ENCODE measurements around the gene CD4.

Gene CD4

DNA sequence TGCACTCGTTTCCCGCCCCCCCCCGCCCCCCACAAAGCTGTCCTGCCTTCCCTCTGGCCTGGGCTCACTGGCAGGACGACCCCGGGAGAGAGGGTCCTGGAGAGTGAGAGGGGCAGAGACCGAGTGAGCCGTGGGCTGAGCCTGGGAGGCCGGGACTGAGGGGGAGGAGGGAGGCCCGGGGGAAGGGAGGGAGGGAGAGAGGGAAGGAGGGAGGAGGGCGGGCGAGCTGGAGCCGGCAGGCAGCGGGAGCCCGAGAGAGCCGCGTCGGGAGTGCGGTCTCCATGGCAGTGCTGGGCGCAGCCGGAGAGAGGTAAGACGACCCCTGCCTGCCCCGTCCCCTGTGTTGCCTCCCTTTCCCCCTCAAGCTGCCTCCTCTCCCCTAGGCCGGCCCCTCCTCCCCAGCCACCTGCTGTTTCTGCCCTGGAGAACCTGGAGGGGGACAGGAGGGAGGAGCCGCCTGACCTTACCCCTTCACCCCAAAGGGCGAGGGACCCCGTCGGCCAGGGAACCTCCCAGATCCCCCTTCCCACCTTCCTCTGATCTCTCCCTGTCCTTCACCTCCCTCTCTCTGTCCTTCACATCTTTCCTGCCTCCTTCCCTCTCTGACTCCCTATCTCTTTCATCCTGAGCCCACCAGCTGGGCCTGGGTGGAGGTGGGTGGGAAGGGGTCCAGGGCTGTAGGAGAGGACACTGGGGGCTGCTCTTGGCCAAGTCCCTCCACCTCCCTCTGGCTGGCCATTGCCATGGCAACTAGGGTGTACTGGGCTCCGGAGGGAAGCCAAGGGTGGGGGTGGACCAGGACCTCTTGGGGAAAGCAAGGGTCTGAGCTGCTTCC lies 32.5 kb downstream of the CD4 start, which contains the start of gene GPR162:
Gene GPR162, plus strand, starts transcription at position 231 of the 835 bp plus-strand sequence. CDS start 2,078 bp downstream, outside the sequence.
- no peaks in the 10 kb centered on the region for H3K9me3 ChIP-seq (ENCODE audit: control insufficient read depth in 1 of 2, low read length in 2 of 2)
- H3K4me3 ChIP-seq (ENCODE audit: low read depth in 1 of 2, low read length in 2 of 2): peak within 1 kb of the TSS; percentile 49 to 53
- peaks cover 11 to 17% of the 10 kb centered on the region in 2 donors for H3K4me1 ChIP-seq (ENCODE audit: control insufficient read depth in 1 of 2, insufficient read depth in 2 of 2, low read length in 2 of 2)
- peaks cover 33 to 51% of the 10 kb centered on the region in 2 donors for H3K27me3 ChIP-seq (ENCODE audit: control insufficient read depth in 1 of 2, insufficient read depth in 2 of 2, low read length in 2 of 2)
- peaks cover 0 to 5% of the 10 kb centered on the region in 2 donors for H3K36me3 ChIP-seq (ENCODE audit: control insufficient read depth in 1 of 2, insufficient read depth in 2 of 2, low read length in 2 of 2)
- H3K9ac ChIP-seq (ENCODE audit: low read depth in 1 of 2, low read length in 2 of 2): peak within 1 kb of the TSS in 1 of 2 donors; percentile 25
- H3K27ac ChIP-seq (ENCODE audit: low read depth, low read length): no peak within 1 kb of the TSS

DNA sequence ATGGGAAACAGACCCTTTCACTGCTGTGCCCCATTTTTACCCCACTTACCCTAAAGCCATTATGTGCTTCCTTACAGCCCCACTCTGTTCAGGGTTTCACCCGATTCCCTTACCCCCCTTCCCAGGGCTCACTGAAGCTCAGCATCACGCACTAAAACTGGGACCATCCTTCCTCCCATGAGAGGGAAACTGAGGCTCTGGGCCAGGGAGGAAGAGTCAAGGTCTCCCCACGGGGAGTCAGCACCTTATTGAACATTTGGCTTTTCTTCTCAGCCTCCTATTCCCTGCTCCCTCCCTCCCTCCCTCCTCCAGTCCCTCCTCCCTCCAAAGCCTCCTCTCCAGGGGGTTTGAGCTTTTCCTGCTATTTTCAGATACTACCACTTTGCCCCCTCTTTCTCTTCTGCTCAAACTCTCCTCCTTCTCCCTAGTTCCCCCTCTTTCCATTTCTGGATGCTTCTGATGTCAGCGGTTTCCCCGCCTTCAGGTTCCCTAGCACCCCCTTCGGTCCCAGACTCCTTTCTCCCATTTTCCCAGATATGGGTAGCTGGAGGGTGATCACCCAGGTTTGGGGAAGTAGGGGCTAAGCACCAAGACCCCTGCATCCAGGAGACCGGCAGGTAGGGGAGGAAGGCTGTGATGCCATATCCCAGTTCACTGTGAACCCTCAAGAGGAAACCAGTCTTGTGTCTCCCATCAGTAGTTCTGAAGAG lies 33.3 kb downstream of the CD4 start:
- H3K27me3 ChIP-seq (ENCODE audit: control insufficient read depth in 1 of 2, insufficient read depth in 2 of 2, low read length in 2 of 2): peaks cover 33 to 49% of the 10 kb centered on the region in 2 donors
- peaks cover 0 to 4% of the 10 kb centered on the region in 2 donors for H3K36me3 ChIP-seq (ENCODE audit: control insufficient read depth in 1 of 2, insufficient read depth in 2 of 2, low read length in 2 of 2)
- H3K4me1 ChIP-seq (ENCODE audit: control insufficient read depth in 1 of 2, insufficient read depth in 2 of 2, low read length in 2 of 2): peaks cover 11 to 24% of the 10 kb centered on the region in 2 donors
- H3K9me3 ChIP-seq (ENCODE audit: control insufficient read depth in 1 of 2, low read length in 2 of 2): no peaks in the 10 kb centered on the region
- no peak overlapping the region for H3K9ac ChIP-seq (ENCODE audit: low read depth in 1 of 2, low read length in 2 of 2)
- H3K4me3 ChIP-seq (ENCODE audit: low read depth in 1 of 2, low read length in 2 of 2): peak overlapping the region in 1 of 2 donors; percentile 49
- H3K27ac ChIP-seq (ENCODE audit: low read depth, low read length): no peak overlapping the region

- H3K36me3 ChIP-seq (ENCODE audit: control insufficient read depth in 1 of 2, insufficient read depth in 2 of 2, low read length in 2 of 2): no peaks in the 10 kb centered on the region
- H3K9ac ChIP-seq (ENCODE audit: low read depth in 1 of 2, low read length in 2 of 2): no peak overlapping the region
- H3K4me1 ChIP-seq (ENCODE audit: control insufficient read depth in 1 of 2, insufficient read depth in 2 of 2, low read length in 2 of 2): peaks cover 11 to 27% of the 10 kb centered on the region in 2 donors
- H3K9me3 ChIP-seq (ENCODE audit: control insufficient read depth in 1 of 2, low read length in 2 of 2): no peaks in the 10 kb centered on the region
- H3K27ac ChIP-seq (ENCODE audit: low read depth, low read length): no peak overlapping the region
- no peak overlapping the region for H3K4me3 ChIP-seq (ENCODE audit: low read depth in 1 of 2, low read length in 2 of 2)
- H3K27me3 ChIP-seq (ENCODE audit: control insufficient read depth in 1 of 2, insufficient read depth in 2 of 2, low read length in 2 of 2): peaks cover 33 to 49% of the 10 kb centered on the region in 2 donors
Measured at GRCh38 chr12:6823182-6824084, 34.1 kb downstream of the CD4 start.

DNA sequence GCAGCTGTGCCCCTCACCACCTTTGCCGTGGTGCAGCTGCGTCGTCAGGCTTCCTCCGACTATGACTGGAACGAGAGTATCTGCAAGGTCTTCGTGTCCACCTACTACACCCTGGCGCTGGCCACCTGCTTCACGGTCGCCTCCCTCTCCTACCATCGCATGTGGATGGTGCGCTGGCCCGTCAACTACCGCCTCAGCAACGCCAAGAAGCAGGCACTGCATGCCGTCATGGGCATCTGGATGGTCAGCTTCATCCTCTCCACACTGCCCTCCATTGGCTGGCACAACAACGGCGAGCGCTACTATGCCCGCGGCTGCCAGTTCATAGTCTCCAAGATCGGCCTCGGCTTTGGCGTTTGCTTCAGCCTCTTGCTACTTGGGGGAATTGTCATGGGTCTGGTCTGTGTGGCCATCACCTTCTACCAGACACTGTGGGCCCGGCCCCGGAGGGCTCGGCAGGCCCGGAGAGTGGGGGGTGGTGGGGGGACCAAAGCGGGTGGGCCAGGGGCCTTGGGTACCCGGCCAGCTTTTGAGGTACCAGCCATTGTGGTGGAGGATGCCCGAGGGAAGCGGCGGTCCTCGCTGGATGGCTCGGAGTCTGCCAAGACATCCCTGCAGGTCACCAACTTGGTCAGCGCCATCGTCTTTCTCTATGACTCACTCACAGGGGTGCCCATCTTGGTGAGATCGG lies 34.9 kb downstream of the CD4 start:
- Histone ChIP-seq H3K4me3 (ENCODE audit: low read depth in 1 of 2, low read length in 2 of 2) (no peak overlapping the region), H3K4me1 (ENCODE audit: control insufficient read depth in 1 of 2, insufficient read depth in 2 of 2, low read length in 2 of 2) (peaks cover 11 to 32% of the 10 kb centered on the region in 2 donors), H3K36me3 (ENCODE audit: control insufficient read depth in 1 of 2, insufficient read depth in 2 of 2, low read length in 2 of 2) (no peaks in the 10 kb centered on the region), H3K27me3 (ENCODE audit: control insufficient read depth in 1 of 2, insufficient read depth in 2 of 2, low read length in 2 of 2) (peaks cover 34 to 49% of the 10 kb centered on the region in 2 donors), H3K9me3 (ENCODE audit: control insufficient read depth in 1 of 2, low read length in 2 of 2) (no peaks in the 10 kb centered on the region), H3K27ac (ENCODE audit: low read depth, low read length) (no peak overlapping the region), H3K9ac (ENCODE audit: low read depth in 1 of 2, low read length in 2 of 2) (no peak overlapping the region)

GRCh38 chr12:6824901-6825381 lies 35.6 kb downstream of the CD4 start:
- peaks cover 36 to 44% of the 10 kb centered on the region in 2 donors for H3K27me3 ChIP-seq (ENCODE audit: control insufficient read depth in 1 of 2, insufficient read depth in 2 of 2, low read length in 2 of 2)
- no peaks in the 10 kb centered on the region for H3K36me3 ChIP-seq (ENCODE audit: control insufficient read depth in 1 of 2, insufficient read depth in 2 of 2, low read length in 2 of 2)
- no peak overlapping the region for H3K4me3 ChIP-seq (ENCODE audit: low read depth in 1 of 2, low read length in 2 of 2)
- H3K9me3 ChIP-seq (ENCODE audit: control insufficient read depth in 1 of 2, low read length in 2 of 2): no peaks in the 10 kb centered on the region
- peaks cover 16 to 39% of the 10 kb centered on the region in 2 donors for H3K4me1 ChIP-seq (ENCODE audit: control insufficient read depth in 1 of 2, insufficient read depth in 2 of 2, low read length in 2 of 2)
- H3K27ac ChIP-seq (ENCODE audit: low read depth, low read length): no peak overlapping the region
- H3K9ac ChIP-seq (ENCODE audit: low read depth in 1 of 2, low read length in 2 of 2): no peak overlapping the region

- Histone ChIP-seq H3K9me3 (ENCODE audit: control insufficient read depth in 1 of 2, low read length in 2 of 2) (no peaks in the 10 kb centered on the region), H3K4me3 (ENCODE audit: low read depth in 1 of 2, low read length in 2 of 2) (peak overlapping the region in 1 of 2 donors; percentile 32), H3K4me1 (ENCODE audit: control insufficient read depth in 1 of 2, insufficient read depth in 2 of 2, low read length in 2 of 2) (peaks cover 16 to 43% of the 10 kb centered on the region in 2 donors), H3K9ac (ENCODE audit: low read depth in 1 of 2, low read length in 2 of 2) (no peak overlapping the region), H3K27ac (ENCODE audit: low read depth, low read length) (no peak overlapping the region), H3K27me3 (ENCODE audit: control insufficient read depth in 1 of 2, insufficient read depth in 2 of 2, low read length in 2 of 2) (peaks cover 33 to 38% of the 10 kb centered on the region in 2 donors), H3K36me3 (ENCODE audit: control insufficient read depth in 1 of 2, insufficient read depth in 2 of 2, low read length in 2 of 2) (no peaks in the 10 kb centered on the region)
Measured at GRCh38 chr12:6825398-6826124, 36.2 kb downstream of the CD4 start.

- H3K27ac ChIP-seq (ENCODE audit: low read depth, low read length): no peak overlapping the region
- H3K4me3 ChIP-seq (ENCODE audit: low read depth in 1 of 2, low read length in 2 of 2): no peak overlapping the region
- peaks cover 10 to 39% of the 10 kb centered on the region in 2 donors for H3K4me1 ChIP-seq (ENCODE audit: control insufficient read depth in 1 of 2, insufficient read depth in 2 of 2, low read length in 2 of 2)
- peaks cover 29 to 33% of the 10 kb centered on the region in 2 donors for H3K27me3 ChIP-seq (ENCODE audit: control insufficient read depth in 1 of 2, insufficient read depth in 2 of 2, low read length in 2 of 2)
- no peak overlapping the region for H3K9ac ChIP-seq (ENCODE audit: low read depth in 1 of 2, low read length in 2 of 2)
- H3K36me3 ChIP-seq (ENCODE audit: control insufficient read depth in 1 of 2, insufficient read depth in 2 of 2, low read length in 2 of 2): no peaks in the 10 kb centered on the region
- no peaks in the 10 kb centered on the region for H3K9me3 ChIP-seq (ENCODE audit: control insufficient read depth in 1 of 2, low read length in 2 of 2)
Measured at GRCh38 chr12:6826125-6826733, 36.9 kb downstream of the CD4 start.

DNA sequence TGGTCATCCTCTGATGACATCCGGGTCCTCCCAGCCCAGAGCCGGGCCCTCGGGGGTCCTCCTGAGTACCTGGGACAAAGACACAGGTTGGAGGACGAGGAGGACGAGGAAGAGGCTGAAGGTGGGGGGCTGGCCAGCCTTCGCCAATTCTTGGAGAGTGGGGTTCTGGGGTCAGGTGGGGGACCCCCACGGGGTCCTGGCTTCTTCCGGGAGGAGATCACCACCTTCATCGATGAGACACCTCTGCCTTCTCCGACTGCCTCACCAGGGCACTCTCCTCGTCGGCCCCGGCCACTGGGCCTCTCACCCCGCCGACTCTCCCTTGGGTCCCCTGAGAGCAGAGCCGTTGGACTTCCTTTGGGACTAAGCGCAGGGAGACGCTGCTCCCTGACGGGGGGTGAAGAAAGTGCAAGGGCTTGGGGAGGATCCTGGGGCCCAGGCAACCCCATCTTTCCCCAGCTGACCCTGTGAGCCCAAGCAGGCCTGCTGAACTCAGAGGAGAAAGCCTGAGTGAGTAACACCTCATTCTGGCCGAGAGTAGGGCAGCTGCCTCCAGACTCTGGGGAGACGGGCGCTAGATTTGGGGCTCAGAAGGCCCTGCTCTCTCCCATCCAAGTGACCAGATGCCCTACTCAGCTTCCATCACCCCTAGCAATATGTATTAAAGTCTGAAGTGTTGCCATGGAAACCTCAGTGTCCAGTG lies 37.6 kb downstream of the CD4 start:
- Histone ChIP-seq H3K27me3 (ENCODE audit: control insufficient read depth in 1 of 2, insufficient read depth in 2 of 2, low read length in 2 of 2) (peaks cover 25 to 31% of the 10 kb centered on the region in 2 donors), H3K27ac (ENCODE audit: low read depth, low read length) (no peak overlapping the region), H3K4me3 (ENCODE audit: low read depth in 1 of 2, low read length in 2 of 2) (no peak overlapping the region), H3K4me1 (ENCODE audit: control insufficient read depth in 1 of 2, insufficient read depth in 2 of 2, low read length in 2 of 2) (peaks cover 9 to 36% of the 10 kb centered on the region in 2 donors), H3K36me3 (ENCODE audit: control insufficient read depth in 1 of 2, insufficient read depth in 2 of 2, low read length in 2 of 2) (peaks cover 0 to 4% of the 10 kb centered on the region in 2 donors), H3K9me3 (ENCODE audit: control insufficient read depth in 1 of 2, low read length in 2 of 2) (no peaks in the 10 kb centered on the region), H3K9ac (ENCODE audit: low read depth in 1 of 2, low read length in 2 of 2) (peak overlapping the region in 1 of 2 donors; percentile 14)

Measured in duodenal mucosa (tissue), 2 donors.